DOHH2 (cell line): ENCODE results near the gene SCAP.

Experiments
- H3F3A ChIP-seq: fragments of 200-600 bp; sonication (generic), shearing (Covaris generic); 2 replicates; pipeline ENCODE4 v1.6.0; 2016; ENCODE audit warnings: antibody characterized with exemption, mild to moderate bottlenecking; ENCODE audit not compliant: control insufficient read depth, insufficient read depth
- H3K27ac ChIP-seq: fragments of 200-600 bp; sonication (generic); 2 replicates; pipeline ENCODE4 v1.5.1; 2014; ENCODE audit warnings: low read depth, mild to moderate bottlenecking, low read length, moderate library complexity
- H3K27me3 ChIP-seq: fragments of 200-600 bp; sonication (generic); 2 replicates; pipeline ENCODE4 v1.6.1; 2014; ENCODE audit warnings: mild to moderate bottlenecking, low read length, mixed read lengths; ENCODE audit not compliant: control insufficient read depth
- H3K36me3 ChIP-seq: fragments of 200-600 bp; sonication (generic); 2 replicates; pipeline ENCODE4 v1.6.1; 2014; ENCODE audit warnings: mild to moderate bottlenecking, low read length, moderate library complexity, mixed read lengths; ENCODE audit not compliant: control insufficient read depth
- H3K4me1 ChIP-seq: fragments of 200-600 bp; sonication (generic); 2 replicates; pipeline ENCODE4 v1.6.1; 2014; ENCODE audit warnings: mild to moderate bottlenecking, low read length, mixed read lengths; ENCODE audit not compliant: control insufficient read depth
- H3K4me2 ChIP-seq: fragments of 200-600 bp; sonication (generic); 2 replicates; pipeline ENCODE4 v1.6.0; 2014; ENCODE audit warnings: mild to moderate bottlenecking, low read length, moderate library complexity
- H3K4me3 ChIP-seq: fragments of 200-600 bp; sonication (generic); 2 replicates; pipeline ENCODE4 v1.5.1; 2014; ENCODE audit warnings: mild to moderate bottlenecking, low read length, mixed read lengths
- H3K79me2 ChIP-seq: fragments of 200-600 bp; sonication (generic); 2 replicates; pipeline ENCODE4 v1.6.1; 2014; ENCODE audit warnings: mild to moderate bottlenecking, low read length, mixed read lengths; ENCODE audit not compliant: control insufficient read depth
- H3K9me2 ChIP-seq: fragments of 200-600 bp; sonication (generic); replicated peaks from 2 replicates; pipeline ENCODE4 v1.6.1; 2014; ENCODE audit warnings: mild to moderate bottlenecking, low read length, mixed read lengths; ENCODE audit not compliant: control insufficient read depth
- H3K9me3 ChIP-seq: fragments of 200-600 bp; sonication (generic); 2 replicates; pipeline ENCODE4 v1.6.1; 2014; ENCODE audit warnings: antibody characterized with exemption, low read length, mixed read lengths; ENCODE audit not compliant: control insufficient read depth, insufficient read depth
- H4K20me1 ChIP-seq: fragments of 200-600 bp; sonication (generic); 2 replicates; pipeline ENCODE4 v1.6.0; 2014; ENCODE audit warnings: low read depth, mild to moderate bottlenecking, antibody characterized with exemption, low read length, moderate library complexity; ENCODE audit not compliant: control insufficient read depth, insufficient read depth
- CTCF ChIP-seq: fragments of 200-600 bp; sonication (generic); IDR thresholded peaks from one replicate; pipeline ENCODE4 v1.5.1; 2014; ENCODE audit warnings: antibody characterized with exemption, mild to moderate bottlenecking, low read depth, low read length; ENCODE audit not compliant: poor library complexity, severe bottlenecking
- EZH2phosphoT487 ChIP-seq: fragments of 200-600 bp; sonication (generic); IDR thresholded peaks from 2 replicates; pipeline ENCODE4 v1.6.1; 2017; ENCODE audit warnings: borderline replicate concordance, mild to moderate bottlenecking, antibody characterized with exemption, low read length, moderate library complexity, mixed read lengths

The SCAP gene

DNA sequence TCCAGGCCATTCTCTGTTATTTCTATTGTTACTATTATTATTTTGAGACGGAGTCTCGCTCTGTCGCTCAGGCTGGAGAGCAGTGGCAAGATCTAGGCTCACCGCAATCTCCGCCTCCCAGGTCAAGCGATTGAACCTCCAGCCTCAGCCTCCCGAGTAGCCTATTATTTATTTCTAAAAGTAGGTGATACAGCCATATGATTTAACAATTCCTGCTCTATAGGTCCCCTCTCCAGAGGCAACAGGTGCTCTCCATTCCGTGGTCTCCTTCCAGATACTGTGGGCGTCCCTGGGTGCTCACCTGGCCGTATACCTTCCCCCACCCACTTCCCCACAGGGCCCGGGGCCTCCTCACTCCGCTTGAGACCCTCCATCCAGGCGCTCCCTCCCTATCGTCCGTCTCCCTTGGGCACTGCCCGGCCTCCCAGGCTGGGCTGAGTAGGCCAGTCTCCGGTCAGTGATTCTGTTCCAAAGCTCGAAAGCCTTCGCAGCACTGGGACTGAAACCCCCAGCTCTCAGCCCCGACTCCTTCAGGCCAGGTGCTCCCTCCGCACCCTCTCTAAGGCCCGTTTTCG is 95.6 kb downstream of the SCAP start:
- no peaks in the 10 kb centered on the region for H3K9me2 ChIP-seq
- H4K20me1 ChIP-seq = 0 out of 2 replicates have a peak, but pooled peaks cover 4% of the 10 kb centered on the region
- H3K27me3 ChIP-seq = no peaks in the 10 kb centered on the region
- H3K36me3 ChIP-seq = no peaks in the 10 kb centered on the region
- peak overlapping the region; percentile 65 for H3K27ac ChIP-seq
- TF ChIP-seq EZH2phosphoT487 (no peak), CTCF (no peak)
- H3K4me1 ChIP-seq = peaks cover 40% of the 10 kb centered on the region
- peak overlapping the region; percentile 87 for H3K4me3 ChIP-seq
- peak overlapping the region; percentile 67 for H3K4me2 ChIP-seq
- no peaks in the 10 kb centered on the region for H3K9me3 ChIP-seq
- peaks cover 61% of the 10 kb centered on the region for H3K79me2 ChIP-seq
- H3F3A ChIP-seq = no peaks in the 10 kb centered on the region

- H3K4me2 ChIP-seq = peak overlapping the region; percentile 67
- H3K9me3 ChIP-seq = no peaks in the 10 kb centered on the region
- peak overlapping the region; percentile 87 for H3K4me3 ChIP-seq
- H3K9me2 ChIP-seq = no peaks in the 10 kb centered on the region
- no peaks in the 10 kb centered on the region for H3K27me3 ChIP-seq
- H3K79me2 ChIP-seq = peaks cover 55% of the 10 kb centered on the region
- H3K4me1 ChIP-seq = peaks cover 40% of the 10 kb centered on the region
- no peaks in the 10 kb centered on the region for H3K36me3 ChIP-seq
- H3K27ac ChIP-seq = 0 out of 2 replicates have a peak overlapping the region, but pooled peaks have one; percentile 65
- H3F3A ChIP-seq = no peaks in the 10 kb centered on the region
- TF ChIP-seq EZH2phosphoT487 (no peak), CTCF (no peak)
- 0 out of 2 replicates have a peak, but pooled peaks cover 4% of the 10 kb centered on the region for H4K20me1 ChIP-seq
These were observed 96.3 kb downstream of the SCAP start for GRCh38 chr3:47379411-47379899.

DNA sequence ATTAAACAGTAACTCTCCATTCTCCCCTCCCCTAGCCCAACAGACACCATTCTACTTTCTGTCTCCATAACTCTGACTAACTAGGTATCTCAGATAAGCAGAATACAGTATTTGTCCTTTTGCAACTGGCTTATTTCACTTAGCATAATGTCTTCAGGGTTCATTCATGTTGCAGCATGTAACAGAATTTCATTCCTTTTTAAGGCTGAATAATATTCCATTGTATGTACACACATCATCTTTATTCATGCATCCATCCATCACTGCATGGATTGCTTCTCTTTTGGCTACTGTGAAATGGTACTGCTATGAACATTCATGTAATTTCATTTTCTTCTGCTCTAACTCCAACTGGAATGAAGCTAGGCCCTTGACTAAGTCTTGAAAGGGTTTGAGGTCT is 96.9 kb downstream of the SCAP start:
- H3K27me3 ChIP-seq = no peaks in the 10 kb centered on the region
- no peak for TF ChIP-seq EZH2phosphoT487
- no peak for TF ChIP-seq CTCF
- H3K27ac ChIP-seq = no peak overlapping the region
- no peaks in the 10 kb centered on the region for H3F3A ChIP-seq
- H3K9me3 ChIP-seq = no peaks in the 10 kb centered on the region
- 0 out of 2 replicates have a peak, but pooled peaks cover 4% of the 10 kb centered on the region for H4K20me1 ChIP-seq
- H3K4me3 ChIP-seq = 0 out of 2 replicates have a peak overlapping the region, but pooled peaks have one; percentile 10
- peaks cover 50% of the 10 kb centered on the region for H3K79me2 ChIP-seq
- H3K36me3 ChIP-seq = no peaks in the 10 kb centered on the region
- H3K4me2 ChIP-seq = peak overlapping the region; percentile 67
- H3K9me2 ChIP-seq = no peaks in the 10 kb centered on the region
- peaks cover 40% of the 10 kb centered on the region for H3K4me1 ChIP-seq
